ENCODE results near the gene PTK7.

PTK7 gene

GRCh38 chr6:43146709-43147688 is 70.9 kb downstream of the PTK7 start:
- no peak for DNase-seq

GRCh38 chr6:43147691-43148477 is 71.8 kb downstream of the PTK7 start:
- DNase-seq = no peak

- DNase-seq = no peak
Measured at GRCh38 chr6:43149265-43149664, 73.2 kb downstream of the PTK7 start.

DNA sequence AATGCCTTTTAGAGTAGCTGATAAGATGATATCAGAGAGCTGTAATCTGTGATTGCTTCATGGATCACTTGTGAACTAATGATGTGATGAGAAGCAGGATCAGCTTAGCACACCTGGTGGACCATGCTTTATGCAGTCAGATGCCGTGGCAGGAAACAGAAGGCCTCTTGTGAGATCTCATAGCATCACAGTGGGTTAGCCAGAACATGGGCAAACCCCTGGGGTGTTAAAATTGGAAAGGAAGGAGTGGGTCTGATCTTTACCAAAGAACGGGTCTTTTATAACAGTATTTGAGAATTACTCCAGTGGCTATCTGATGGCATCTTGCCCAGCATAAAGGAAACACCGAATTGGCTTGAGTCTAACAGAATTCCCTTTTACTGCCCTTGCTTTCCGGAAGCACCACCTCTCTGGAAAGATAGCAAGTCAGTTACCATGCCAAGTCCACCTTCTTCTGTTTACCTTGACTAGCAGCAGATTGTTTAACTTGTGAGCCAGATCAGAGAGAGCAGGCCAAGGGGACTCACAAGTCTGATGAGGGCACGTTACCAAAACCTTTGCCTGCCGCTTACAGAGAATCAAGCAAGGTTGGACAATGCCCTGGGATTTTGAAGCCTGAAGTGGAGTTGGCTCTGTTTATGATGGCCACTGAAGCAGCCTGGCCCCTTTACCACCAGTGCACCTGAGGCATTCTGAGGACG is 74.1 kb downstream of the PTK7 start:
- DNase-seq = no peak

GRCh38 chr6:43159599-43159998 is 83.5 kb downstream of the PTK7 start:
- DNase-seq = no peak

DNA sequence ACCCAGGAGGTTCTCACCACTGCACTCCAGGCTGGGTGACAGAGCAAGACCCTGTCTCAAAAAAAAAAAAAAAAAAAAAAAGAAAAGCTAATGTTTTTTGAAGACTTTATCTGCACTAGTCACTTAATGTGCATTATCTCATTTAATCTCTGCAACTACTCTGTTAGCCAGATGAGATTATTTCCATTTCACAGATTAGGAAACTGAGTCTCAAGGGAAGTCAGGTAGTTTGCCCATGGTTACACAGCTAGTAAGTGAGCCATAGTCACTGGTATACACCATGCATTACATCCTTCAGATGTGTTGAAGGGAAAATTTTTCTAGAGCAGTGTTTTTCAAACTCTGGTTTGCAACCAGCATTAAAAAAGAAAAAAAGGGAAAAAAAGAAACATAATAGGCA is 87.8 kb downstream of the PTK7 start:
- no peak for DNase-seq

- no peak for DNase-seq
Measured at GRCh38 chr6:43170417-43170930, 94.4 kb downstream of the PTK7 start.

GRCh38 chr6:43170931-43171706 is 95.0 kb downstream of the PTK7 start, which contains the start of gene SRF:
Gene SRF, plus strand, starts transcription at chr6:43171269. Its CDS starts 388 bp downstream, at chr6:43171657.
- DNase-seq = peak; percentile 98

- DNase-seq = peak; percentile 29
Measured at GRCh38 chr6:43171707-43172103, 95.6 kb downstream of the PTK7 start.

GRCh38 chr6:43172104-43173007 is 96.2 kb downstream of the PTK7 start:
- peak; percentile 49 for DNase-seq

DNA sequence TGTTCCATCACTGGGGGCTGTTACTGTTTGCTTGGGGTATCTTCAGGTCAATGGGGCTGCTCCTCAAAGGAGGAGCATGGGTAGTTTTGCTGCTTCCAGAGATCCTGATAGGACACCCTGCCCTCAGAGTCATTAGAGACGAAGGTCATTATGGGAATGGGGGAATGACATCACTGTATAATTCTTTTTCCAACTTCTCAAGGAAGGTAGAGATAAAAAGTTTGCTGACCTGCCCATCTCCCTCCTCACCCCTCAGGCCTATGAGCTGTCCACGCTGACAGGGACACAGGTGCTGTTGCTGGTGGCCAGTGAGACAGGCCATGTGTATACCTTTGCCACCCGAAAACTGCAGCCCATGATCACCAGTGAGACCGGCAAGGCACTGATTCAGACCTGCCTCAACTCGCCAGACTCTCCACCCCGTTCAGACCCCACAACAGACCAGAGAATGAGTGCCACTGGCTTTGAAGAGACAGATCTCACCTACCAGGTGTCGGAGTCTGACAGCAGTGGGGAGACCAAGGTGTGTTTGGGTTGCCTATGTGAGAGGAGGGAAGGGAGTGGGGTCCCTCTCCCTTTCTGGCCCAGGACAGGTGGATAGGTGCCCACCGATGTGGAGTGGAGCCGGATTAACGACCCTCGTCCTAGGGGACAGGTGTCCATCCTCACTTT is 97.6 kb downstream of the PTK7 start:
- no peak for DNase-seq

- DNase-seq = peak; percentile 85
Measured at GRCh38 chr6:43174263-43175112, 98.4 kb downstream of the PTK7 start.

GRCh38 chr6:43175676-43176422 is 99.7 kb downstream of the PTK7 start:
- no peak for DNase-seq

DNA sequence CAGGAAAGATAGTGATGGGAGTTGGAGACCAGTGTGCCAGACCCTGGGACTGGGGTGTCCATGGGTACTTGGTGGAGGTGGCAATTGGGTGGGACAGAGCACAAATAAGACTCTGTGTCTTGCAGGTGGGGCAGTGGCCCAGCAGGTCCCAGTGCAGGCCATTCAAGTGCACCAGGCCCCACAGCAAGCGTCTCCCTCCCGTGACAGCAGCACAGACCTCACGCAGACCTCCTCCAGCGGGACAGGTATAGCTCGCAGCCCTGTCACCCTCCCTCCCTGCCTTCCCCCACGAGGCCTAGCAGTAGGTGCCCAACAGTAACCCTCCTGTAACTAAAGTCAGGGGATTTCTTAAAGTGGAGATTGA is 100.3 kb downstream of the PTK7 start:
- DNase-seq = no peak

DNA sequence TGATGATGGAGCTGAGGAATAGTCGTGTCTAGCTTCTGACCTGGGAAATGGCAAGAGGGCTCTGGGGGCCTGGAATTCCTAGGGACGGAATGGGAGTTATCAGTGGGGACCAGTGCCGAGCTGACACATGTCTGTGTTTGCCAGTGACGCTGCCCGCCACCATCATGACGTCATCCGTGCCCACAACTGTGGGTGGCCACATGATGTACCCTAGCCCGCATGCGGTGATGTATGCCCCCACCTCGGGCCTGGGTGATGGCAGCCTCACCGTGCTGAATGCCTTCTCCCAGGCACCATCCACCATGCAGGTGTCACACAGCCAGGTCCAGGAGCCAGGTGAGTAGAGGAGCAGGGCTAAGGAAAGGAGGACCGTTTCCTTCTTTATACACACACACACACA is 102.0 kb downstream of the PTK7 start:
- DNase-seq = no peak

DNA sequence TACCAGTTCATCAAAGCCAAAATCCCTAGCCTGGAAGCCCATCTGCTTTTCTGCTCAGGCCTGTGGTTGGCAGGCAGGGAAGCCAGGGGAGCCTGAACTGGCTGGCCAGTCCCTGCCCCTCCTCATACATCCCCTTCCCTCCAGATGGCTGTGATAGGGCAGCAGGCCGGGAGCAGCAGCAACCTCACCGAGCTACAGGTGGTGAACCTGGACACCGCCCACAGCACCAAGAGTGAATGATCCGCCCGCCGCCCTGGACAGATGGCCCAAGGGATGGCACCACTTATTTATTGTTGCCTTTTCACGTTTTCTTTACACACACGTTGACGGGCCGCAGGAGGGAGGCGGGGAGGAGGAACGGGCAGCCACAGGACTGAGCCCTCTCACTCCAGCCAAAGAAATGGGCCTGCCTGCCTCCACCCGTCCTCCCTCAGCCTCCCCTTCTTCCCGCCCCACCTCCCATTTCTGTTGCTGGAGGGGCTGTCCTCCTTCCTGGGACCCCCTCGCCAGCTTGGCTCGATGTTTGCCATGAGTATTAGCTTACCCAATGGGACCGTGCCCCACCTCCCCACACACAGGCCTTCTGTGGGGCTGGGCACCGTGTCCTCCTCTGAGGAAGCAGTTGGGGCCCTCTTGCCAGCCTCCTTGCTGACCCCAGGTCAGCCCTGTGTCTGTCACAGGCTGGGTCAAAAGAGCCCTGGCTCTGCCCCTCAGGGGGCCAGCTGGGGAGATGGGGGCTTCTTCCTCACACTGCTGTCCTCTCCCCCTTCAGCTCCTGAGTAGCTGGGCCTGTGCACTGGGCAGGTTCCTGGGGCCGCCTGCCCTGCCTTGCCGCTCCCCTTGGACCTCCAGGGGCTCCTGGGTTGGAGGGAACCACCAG is 103.1 kb downstream of the PTK7 start:
- no peak for DNase-seq

DNA sequence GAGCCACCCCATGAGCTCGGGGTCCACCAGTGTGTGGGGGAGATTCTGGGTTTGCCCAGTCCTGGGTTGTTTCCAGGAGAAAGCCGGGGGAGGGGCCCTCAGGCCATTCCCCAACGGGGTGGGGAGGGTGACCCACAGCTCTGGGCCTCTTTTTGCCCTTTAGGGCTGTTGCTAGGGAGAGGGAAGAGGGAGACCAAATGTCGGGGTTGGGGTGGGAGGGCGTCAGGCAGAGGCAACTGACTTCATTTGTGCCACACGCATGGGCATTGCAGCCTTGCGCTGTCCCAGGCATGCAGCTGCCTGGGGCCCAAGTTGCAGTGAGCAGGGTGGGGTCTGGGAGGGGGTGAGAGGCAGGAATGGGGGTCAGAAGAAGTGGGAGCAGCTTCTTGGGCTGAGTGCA is 103.9 kb downstream of the PTK7 start:
- DNase-seq = no peak

DNA sequence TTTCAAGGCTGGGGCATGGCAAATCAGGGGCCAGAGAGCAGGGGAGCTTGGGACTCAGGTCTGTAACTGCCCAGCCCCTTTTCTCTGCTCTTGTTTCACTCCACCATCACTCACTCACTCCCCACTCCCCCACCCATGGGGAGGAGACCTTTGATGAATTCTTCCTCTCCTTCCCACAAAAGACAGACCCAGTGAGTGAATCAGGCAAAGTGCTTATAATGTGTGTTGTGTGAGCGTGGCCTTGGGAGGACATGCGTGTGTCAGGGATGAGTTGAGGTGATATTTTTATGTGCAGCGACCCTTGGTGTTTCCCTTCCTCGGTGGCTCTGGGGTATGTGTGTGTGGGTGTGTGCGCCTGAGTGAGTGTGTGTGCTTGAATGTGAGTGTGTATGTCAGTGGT is 104.9 kb downstream of the PTK7 start:
- DNase-seq = no peak

Measured in T-helper 9 cell (primary cell).